GM19351 (cell line): ENCODE data around the gene CCS.
"Not testable (repeated sequence)": the region's sequence is repeated elsewhere in the genome, so short reads cannot be mapped to it uniquely, and the experiment has no call there.

Experiments used
- ATAC-seq: cut with Tn5 transposase; IDR thresholded peaks from one replicate; pipeline ENCODE4 v1.9.1; 2021; ENCODE audit warnings: mild to moderate bottlenecking, moderate library complexity; ENCODE audit not compliant: unreplicated experiment

Gene CCS

GRCh38 chr11:66592457-66593302, at the start of gene CCS, which contains the start of gene CCDC87:
CCS (plus strand) TSS chr11:66593185; CDS start chr11:66593262, 77 bp downstream.
CCDC87 (minus strand) TSS chr11:66593063; CDS start chr11:66593015, 48 bp downstream.
- peak; percentile 89 for ATAC-seq

- ATAC-seq, result no peak
Measured at GRCh38 chr11:66543263-66544107, 49.5 kb upstream of the CCS start.

- ATAC-seq, result not testable (repeated sequence)
Measured at GRCh38 chr11:66544952-66545351, 48.0 kb upstream of the CCS start.

- ATAC-seq, result peak; percentile 83
Measured at GRCh38 chr11:66545701-66546367, 47.2 kb upstream of the CCS start, which contains the start of gene ZDHHC24. ZDHHC24 (minus strand) TSS chr11:66546048; CDS start chr11:66546003, 45 bp downstream.

- ATAC-seq, result peak; percentile 1
Measured at GRCh38 chr11:66546368-66546965, 46.5 kb upstream of the CCS start, which contains the start of gene ACTN3. ACTN3 (plus strand) TSS chr11:66546903; CDS start chr11:66546938, 35 bp downstream.

- ATAC-seq, result no peak
Measured at GRCh38 chr11:66546966-66547661, 45.9 kb upstream of the CCS start.

- ATAC-seq, result no peak
Measured at GRCh38 chr11:66547662-66548009, 45.3 kb upstream of the CCS start.

GRCh38 chr11:66548041-66548440, 44.9 kb upstream of the CCS start:
- ATAC-seq, result no peak

- no peak for ATAC-seq
Measured at GRCh38 chr11:66548774-66549630, 44.0 kb upstream of the CCS start.

GRCh38 chr11:66549696-66550095, 43.3 kb upstream of the CCS start:
- ATAC-seq, result no peak

- ATAC-seq, result no peak
Measured at GRCh38 chr11:66550887-66551286, 42.1 kb upstream of the CCS start.

- ATAC-seq, result no peak
Measured at GRCh38 chr11:66554602-66555001, 38.4 kb upstream of the CCS start.

GRCh38 chr11:66555416-66555815, 37.6 kb upstream of the CCS start:
- ATAC-seq, result no peak

GRCh38 chr11:66556086-66556485, 36.9 kb upstream of the CCS start:
- no peak for ATAC-seq

GRCh38 chr11:66557733-66558326, 35.2 kb upstream of the CCS start:
- ATAC-seq, result no peak

GRCh38 chr11:66559142-66559865, 33.7 kb upstream of the CCS start:
- ATAC-seq, result no peak

- ATAC-seq, result no peak
Measured at GRCh38 chr11:66559866-66560676, 32.9 kb upstream of the CCS start.
